T-helper 9 cell (primary cell): ENCODE data around the gene RHOV.
"Not testable (repeated sequence)": the region's sequence is repeated elsewhere in the genome, so short reads cannot be mapped to it uniquely, and the experiment has no call there.

Experiments
- DNase-seq: peaks from one replicate; pipeline ENCODE4 v3.0.0-alpha.2; 2020

The RHOV gene

DNA sequence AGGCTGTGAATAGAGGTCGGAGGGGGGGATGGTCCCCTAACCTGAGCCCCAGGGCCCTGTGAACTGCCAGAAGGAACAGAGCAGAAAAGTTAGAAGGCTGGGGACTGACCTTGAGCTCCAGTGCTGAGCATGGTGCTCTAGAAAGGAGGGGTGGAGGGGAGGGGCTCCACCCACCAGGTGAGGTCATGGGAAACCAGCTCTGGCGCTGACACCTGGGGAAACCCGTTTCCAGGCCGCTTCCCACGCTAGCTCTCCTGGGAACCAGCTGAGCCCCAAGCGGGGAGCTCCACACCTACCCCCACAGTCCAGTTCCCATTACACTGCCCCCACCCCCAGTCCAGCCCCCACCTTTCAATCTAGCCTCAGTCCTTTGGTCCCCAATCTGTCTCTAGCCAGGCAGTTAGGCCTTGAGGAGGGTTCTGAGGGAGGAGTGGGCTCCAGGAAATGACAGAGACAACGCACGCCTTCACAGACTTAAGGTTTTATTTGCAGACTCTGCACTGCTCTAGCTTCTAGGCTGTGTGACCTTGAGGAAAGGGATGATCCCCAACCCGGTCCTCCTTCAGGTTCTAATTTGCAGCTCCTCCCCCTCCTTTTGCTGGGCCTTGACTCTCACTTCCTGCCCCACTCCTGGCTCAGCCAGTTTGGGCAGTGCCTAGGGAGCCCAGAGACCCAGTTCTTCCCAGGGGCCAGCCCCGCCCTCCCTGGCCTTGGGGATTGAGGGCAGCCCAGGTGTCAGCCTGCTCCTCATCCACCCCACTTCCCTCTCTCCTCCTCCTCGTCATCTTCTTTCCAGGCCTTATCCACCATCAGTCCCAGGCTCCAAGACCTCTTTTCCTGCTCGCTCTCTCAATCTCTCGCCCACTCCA is 2.1 kb downstream of the RHOV start:
- DNase-seq: no peak

DNA sequence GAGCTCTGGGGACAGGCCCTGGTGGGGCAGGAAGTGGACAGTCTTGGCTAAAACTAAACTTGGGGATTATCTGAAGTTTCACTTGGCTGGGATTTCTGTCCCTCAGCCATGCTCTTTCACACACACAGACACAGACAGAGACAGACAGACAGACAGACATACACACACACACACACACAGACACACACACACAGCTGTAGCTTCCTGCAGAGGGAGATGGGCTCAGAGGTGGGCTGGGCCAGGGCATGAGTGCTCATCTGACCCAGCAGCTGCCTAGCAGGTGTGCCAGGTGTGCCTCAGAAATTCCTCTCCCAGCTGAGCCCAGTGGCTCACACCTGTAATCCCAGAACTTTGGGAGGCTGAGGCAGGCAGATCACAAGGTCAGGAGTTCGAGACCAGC is 3.3 kb downstream of the RHOV start:
- DNase-seq: no peak

DNA sequence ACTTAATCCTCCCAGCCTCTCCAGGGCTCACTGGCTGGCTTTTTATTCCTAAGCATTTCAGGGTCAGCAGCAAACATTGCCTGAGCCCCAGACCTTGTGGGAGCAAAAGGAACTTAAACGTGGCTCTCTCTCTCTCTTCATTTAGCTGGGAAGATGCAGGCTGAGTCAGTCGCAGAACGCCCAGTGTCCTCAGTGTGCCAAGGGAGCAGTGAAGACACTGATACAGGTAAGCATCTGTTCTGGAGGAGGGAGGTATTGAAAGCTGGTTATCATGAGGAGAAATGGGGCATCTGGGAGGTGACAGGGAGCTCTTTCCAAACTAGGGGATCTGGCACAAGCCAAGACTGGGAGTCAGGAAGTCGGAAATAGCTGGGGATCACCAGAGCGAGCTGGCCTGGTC is 4.3 kb downstream of the RHOV start:
- no peak for DNase-seq

DNA sequence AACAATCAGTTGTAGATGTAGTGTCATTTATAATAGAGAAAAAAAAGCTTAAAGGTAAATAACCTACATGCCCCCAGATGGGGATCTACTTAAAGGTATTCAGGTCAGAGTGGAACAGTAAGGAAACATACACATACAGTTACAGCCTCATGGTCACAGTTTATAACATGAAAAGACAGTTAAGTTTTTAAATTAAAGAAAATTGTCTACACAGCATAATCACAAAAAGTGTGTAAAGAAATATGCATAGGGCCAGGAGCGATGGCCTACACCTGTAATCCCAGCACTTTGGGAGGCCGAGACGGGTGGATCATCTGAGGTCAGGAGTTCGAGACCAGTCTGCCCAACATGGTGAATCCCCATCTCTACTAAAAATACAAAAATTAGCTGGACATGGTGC is 6.8 kb downstream of the RHOV start:
- no peak for DNase-seq

DNA sequence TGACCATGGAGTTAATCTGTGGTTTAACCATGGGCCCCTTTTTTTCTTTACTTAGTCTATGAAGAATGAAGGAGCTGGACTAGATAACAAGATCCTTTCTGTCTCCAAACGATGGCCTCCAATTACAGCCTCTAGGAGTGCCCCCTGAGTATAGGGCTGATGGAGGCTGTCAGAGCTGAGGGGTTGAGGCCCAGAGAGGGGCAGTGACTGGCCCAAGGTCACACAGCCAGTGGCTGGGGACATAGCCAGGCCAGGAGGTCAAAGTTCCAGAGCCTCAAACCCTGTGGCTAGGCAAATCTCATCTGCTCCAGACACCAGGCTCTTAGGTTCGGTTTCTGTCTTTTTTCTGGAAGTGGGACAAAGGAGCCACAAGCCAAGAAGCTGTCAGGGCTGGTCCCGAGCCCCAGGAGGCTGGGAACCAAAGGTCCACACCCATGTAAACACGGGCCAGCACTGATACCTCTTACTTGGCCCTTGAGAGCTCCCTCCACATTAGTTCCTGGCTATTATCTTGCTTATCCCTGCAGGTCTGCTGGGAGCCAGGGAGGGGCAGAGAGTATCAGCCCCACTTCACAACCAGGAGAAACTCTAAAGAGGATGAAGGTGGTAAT is 10.3 kb downstream of the RHOV start:
- DNase-seq: no peak

DNA sequence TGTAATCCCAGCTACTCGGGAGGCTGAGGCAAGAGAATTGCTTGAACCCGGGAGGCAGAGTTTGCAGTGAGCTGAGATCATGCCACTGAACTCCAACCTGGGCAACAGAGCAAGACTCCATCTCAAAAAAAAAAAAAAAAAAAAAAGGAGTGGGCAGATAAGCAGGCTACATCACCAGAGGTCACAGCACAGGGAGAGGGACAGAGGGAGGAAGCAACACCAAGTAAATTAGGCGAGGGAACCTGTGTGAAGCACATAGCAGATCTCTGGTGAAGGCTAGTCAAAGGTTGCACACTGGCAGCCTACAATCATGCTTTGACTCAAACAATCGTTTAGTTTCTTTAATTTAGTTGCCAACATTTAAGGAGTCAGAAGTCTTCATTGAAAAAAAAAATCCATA is 12.9 kb downstream of the RHOV start:
- not testable (repeated sequence) for DNase-seq

DNA sequence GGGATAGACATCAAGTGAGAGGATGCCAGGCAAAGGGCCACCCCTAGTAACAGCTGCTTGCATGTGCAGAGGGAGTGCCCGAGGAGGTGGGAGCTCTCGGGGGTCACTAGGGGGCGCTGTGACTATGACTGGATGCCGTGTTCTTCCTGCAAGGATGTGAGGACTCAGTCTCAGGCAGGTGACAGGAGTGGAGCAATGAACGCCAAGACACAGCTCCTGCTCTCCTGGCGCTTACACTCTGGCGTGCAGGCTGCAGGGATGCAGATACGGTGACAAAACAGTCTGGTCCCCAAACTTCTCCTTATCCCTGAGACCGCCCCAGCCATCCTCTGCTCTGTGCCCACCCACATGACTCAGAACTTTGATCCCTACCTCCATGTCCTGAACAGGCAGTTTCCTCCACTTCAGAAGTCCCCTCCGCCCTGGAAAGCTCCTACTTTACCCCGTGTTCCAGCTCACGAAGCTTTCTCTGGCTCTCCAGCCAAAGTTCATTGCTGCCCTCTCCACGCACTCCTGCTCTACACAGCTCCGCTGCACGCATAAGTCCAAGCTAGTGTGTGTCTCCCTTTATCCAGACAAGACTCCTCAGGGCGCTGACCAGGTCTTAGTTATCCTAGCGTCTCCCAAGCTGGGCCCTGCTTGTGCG is 14.7 kb downstream of the RHOV start:
- DNase-seq: peak; percentile 84

DNA sequence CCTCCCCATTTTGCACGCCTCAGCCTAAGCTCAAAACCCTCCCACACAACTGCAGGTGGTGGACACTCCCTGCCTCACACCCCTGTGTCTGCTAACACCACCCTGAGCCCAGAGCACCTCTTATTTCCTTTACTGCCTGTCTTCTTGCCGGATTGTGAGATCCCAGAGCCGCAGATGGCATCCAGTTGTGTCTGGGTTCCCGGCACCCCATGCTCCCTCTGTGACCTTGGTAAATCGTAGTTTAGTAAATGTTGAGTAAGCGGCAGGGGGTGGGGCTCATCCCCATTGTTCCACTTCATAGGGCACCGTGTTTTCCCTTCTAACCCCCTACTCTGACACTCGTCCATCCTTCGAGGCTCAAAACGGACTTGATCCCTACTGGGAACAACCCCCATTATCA is 15.3 kb downstream of the RHOV start:
- no peak for DNase-seq

DNA sequence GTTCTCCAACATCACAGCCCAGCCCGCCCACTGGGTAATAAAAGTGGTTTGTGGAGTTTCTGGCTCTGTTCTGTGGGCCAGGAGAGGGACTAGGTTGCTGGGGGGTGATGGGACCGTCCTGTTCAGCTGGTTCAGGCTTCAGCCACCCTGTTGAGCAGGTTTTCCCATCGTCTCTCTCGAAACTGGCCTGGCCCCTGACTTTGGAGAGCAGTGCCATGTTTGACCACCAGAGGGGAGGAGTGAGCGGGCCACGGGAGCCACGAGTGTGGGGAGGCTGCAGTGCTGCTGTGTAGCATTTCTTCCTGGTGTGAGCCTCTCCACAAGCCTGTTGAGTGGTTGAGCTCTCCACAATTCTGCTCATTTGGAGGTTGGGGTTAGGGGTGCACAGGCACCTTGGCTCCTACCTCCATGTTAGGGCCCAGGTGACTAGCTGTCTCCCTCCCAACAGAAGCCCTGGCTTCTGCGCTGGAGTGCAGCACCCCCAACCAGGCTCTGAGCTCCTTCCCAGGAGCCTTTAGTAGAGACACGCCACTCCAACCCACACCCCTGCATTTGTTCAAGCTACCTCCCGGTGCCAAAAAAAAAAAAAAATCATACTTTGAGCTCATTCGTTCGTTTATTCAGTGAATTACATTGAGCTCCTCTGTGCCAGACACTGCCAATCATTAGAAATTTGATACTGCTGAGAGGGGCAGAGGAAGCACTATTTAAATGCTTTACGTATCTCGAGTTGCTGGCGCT is 16.3 kb downstream of the RHOV start:
- DNase-seq: peak; percentile 78

DNA sequence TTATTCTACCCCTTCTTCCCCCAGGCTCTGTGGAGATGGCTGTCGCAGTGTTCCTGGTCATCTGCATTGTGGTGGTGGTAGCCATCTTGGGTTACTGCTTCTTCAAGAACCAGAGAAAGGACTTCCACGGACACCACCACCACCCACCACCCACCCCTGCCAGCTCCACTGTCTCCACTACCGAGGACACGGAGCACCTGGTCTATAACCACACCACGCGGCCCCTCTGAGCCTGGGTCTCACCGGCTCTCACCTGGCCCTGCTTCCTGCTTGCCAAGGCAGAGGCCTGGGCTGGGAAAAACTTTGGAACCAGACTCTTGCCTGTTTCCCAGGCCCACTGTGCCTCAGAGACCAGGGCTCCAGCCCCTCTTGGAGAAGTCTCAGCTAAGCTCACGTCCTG is 17.3 kb downstream of the RHOV start:
- no peak for DNase-seq

DNA sequence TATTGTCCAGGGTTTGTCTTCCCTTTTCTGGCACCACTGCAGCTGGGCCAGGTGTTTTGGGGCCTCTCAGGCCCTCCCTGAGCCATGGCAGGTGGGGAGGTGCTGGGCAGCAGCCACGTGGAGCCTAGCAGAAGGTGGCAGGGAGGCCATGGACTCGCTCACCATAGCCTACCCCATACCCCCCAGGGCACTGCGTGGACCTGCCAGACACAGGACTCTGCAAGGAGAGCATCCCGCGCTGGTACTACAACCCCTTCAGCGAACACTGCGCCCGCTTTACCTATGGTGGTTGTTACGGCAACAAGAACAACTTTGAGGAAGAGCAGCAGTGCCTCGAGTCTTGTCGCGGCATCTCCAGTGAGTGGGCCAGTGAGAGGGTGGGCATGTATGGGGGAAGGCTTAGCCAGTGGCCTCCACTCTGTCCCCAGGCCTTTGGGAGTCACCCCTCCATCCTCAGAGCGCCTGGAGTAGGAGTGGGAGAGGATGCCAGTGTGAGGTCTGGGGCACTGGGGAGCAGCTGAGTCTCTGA is 18.3 kb downstream of the RHOV start:
- no peak for DNase-seq

DNA sequence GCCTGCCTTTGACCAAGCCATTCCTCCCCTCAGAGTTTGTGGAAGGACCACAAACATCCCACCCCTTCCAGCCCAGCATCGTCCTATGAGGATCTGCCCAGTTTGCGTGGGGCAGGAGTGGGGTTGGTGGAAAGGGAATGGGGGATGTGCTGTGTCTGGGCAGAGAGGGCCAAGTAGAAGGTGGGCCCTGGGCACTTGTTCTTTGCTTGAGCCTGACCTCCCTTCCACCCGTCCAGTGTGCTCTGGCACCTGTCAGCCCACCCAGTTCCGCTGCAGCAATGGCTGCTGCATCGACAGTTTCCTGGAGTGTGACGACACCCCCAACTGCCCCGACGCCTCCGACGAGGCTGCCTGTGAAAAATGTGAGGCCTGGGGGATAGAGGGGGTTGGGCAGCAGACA is 19.9 kb downstream of the RHOV start:
- DNase-seq: no peak

DNA sequence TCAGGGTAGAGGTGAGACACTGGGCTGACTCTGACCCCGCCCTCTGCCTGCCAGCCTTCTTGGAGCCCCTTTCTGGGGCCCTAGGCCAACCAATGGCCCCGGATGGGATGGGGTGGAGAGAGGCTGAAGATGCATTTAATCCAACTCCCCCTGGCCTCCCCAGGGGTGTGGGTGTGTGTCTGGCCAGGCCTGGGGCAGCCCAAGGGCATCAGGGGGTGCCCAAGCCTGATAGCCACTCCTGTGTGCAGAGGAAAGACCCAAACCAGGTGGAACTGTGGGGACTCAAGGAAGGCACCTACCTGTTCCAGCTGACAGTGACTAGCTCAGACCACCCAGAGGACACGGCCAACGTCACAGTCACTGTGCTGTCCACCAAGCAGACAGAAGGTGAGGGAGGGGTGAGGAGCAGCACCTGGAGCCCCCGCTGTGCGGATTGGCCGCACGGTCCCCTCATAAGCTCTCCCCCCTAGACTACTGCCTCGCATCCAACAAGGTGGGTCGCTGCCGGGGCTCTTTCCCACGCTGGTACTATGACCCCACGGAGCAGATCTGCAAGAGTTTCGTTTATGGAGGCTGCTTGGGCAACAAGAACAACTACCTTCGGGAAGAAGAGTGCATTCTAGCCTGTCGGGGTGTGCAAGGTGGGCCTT is 20.7 kb downstream of the RHOV start:
- no peak for DNase-seq

DNA sequence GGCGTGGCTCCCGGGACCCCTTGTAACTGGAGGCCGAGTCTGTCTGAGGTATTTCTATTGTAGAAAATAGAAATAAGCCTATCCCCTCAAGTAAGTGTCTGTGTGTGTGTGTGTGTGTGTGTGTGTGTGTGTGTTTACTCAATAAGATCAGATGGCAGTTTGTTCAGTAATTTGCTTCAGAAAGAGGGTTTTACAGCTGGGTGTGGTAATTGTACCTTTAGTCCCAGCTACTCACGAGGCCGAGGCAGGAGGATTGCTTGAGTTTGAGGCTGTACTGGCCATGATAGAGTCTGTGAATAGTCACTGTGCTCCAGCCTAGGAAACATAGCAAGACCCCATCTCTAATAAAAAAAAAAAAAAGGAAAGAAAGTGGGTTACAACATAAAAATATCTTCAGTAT is 21.5 kb downstream of the RHOV start:
- no peak for DNase-seq

DNA sequence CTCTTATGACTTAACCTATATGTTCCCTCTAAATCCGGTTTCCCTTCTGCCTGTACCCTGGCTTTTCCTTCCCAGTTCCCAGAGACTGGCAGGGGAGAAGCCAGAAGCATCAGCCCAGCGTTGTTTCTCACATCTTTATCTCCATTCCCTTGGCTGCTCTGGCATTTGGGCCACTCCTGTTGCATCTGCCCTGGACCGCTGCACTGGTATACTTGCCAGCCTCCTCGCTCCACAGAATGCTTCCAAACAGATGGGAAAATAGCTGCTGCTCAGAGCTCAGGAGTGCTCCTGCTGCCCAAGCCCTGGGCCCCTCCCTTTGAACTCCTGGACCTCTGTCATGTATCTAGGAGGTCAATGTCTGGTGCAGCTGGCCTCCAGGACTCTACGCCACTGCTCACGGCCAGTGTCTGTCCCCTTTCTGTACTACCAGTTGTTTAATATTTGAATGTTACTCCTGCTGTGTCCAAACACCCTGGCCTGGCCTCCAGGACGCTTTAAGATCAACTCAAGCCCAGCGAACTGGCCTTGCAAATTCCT is 23.4 kb downstream of the RHOV start:
- no peak for DNase-seq

DNA sequence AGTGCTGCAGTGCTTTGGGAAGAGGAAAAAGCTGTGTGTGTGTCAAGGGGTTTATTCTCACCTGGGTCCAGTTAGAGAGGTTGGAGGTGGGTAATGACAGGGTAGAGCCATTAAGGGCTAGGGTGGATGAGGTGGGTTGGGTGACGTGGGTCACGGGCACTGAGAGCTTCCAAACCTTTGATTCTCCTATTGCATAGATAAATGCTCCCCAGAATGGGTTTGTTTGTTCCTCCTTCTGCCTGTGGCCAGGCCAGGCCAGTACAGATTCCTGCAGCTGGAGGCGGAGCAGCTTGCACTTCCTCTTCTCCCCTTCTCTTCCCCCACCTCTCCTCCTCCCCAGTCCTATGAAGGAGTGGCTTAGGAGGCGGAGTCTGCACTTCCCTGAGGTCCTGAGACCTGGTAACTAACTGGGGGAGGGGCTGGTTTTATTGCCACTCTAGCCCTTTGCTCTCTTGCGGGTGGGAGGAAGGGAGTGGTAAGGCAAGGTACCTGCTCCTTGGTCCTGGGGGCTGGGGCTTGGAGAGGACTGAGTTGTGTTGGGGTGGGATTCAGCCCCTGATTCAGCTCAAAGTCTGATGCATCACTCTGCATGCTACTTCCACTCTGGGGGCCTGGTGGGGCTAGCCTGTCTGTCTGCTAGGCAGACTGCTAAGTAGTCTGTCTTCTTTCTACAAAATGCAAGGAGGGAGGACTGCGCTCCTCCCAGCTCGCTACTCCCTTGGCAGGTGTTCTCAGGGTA is 26.6 kb downstream of the RHOV start:
- no peak for DNase-seq

DNA sequence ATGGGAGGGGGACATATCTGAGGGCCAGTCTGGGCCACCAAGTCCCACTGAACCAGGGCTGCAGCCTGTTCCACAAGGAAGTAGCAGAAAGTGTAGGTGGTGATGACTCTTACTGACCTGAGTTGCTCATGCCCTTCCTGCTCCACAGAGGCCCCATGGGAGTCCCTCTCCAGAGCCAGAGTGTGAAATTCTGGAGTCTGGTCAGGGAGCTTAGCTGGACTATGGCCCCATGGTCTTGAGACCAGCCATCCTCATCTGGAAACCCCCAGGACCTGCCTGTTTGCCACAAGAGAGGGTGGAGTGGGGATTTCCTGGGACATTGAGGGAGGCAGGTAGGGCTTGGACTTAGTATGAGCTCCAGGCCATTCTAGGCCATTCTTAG is 27.2 kb downstream of the RHOV start:
- DNase-seq: no peak

DNA sequence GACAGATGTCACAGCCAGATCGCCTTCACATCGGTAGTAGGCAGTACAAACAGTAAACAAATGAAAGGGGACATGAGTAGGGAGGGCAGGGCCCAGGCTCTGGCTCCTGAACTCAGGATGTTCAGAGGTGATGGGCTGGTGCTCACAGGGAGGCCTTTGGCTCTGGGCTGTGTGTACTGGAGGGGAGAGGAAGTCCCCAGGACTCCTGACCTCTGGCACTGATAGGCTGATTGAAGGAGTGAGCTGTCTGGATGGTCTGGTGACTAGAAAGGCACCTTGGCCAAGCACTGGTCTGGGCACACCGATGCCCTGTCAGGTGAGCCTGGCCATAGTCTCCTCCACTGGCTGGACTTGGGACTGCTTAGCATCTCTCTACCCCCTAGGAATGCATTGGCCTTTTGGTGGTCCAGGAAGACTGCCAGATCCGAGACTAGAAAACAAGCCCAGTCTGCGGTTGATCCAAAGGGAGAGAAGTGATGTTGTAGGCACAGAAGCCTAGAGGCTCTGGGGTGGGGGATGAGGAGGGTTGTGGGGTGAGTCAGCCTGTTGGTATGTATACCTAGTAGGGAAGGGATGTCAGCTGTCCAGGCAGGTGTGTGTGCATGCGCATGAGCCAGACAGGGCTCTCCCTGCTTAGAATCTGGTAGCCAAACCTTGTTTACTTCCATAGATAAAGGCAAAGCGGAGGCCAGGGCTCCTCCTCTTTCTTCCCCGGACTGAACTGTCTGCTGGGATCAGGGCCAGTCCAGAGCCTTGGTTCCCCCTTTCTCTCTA is 28.3 kb downstream of the RHOV start:
- DNase-seq: no peak

DNA sequence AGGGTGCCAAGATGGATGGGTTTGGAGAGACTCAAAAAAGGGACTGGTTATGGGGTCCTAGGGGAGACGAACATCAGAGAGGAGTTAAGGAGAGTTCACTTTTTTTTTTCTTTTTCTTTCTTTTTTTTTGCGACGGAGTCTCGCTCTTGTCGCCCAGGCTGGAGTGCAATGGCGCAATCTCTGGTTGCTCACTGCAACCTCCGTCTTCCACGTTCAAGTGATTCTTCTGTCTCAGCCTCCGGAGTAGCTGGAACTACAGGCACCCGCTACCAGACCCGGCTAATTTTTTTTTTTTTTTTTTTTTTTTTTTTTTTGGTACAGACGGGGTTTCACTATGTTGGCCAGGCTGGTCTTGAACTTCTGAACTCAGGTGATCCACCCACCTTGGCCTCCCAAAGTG is 29.0 kb downstream of the RHOV start:
- no peak for DNase-seq

DNA sequence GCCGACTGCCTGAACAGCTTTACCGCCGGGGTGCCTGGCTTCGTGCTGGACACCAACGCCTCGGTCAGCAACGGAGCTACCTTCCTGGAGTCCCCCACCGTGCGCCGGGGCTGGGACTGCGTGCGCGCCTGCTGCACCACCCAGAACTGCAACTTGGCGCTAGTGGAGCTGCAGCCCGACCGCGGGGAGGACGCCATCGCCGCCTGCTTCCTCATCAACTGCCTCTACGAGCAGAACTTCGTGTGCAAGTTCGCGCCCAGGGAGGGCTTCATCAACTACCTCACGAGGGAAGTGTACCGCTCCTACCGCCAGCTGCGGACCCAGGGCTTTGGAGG is 29.4 kb downstream of the RHOV start:
- DNase-seq: peak; percentile 5
